Pancreas (tissue), 10 donors: ENCODE measurements around the gene VIPAS39. TPM values are rescaled to one million over a fixed set of nuclear protein-coding genes. Genes with fewer than 3 reads are reported as not detected.
A peak's percentile ranks its signal among the peaks of the same experiment; 100 is the strongest.

Source experiments
- ATAC-seq, 4 donors: fragments of 200-7000 bp; cut with Tn5 transposase; one replicate each; pipeline versions ENCODE4 v1.8.0 to v1.9.1; 2020; ENCODE audit warnings: mild to moderate bottlenecking in 4 of 4, moderate library complexity in 4 of 4
- DNase-seq, 6 donors: peaks; one replicate each; pipeline ENCODE4 v3.0.0-alpha.2; 2020
- FAIRE-seq: peaks from 2 replicates; lab custom pipeline; 2012; peaks lifted over from hg19 to GRCh38; lab: Jason Lieb, UNC
- H3K27ac ChIP-seq, 4 donors: fragments of 200-600 bp; sonication (generic); 1 replicate in 3 of 4; 2 replicates in 1 of 4; pipeline versions ENCODE4 v1.5.0 to v1.8.0; 2020
- H3K27me3 ChIP-seq, 4 donors: fragments of 200-600 bp; one replicate each; pipeline ENCODE4 v1.8.0; 2021
- H3K36me3 ChIP-seq, 3 donors: fragments of 200-600 bp; sonication (generic) in 1 of 3; one replicate each; pipeline versions ENCODE4 v1.5.0 to v1.8.0; 2020 to 2021
- H3K4me1 ChIP-seq, 3 donors: fragments of 200-600 bp; one replicate each; pipeline ENCODE4 v1.8.0; 2021
- H3K4me3 ChIP-seq, 4 donors: fragments of 200-600 bp; sonication (generic) in 2 of 4; one replicate each; pipeline versions ENCODE4 v1.5.0 to v1.8.0; 2020 to 2021
- H3K9me3 ChIP-seq, 4 donors: fragments of 200-600 bp; one replicate each; pipeline ENCODE4 v1.8.0; 2021
- CTCF ChIP-seq, 4 donors: fragments of 200-600 bp; sonication (generic) in 3 of 4; IDR thresholded peaks; one replicate each; pipeline versions ENCODE4 v1.5.0 to v1.8.0; 2021; ENCODE audit warnings: antibody characterized with exemption in 4 of 4
- WGBS, 2 donors: extraction: QIAGEN DNeasy Blood & Tissue Kit; methylation state at CpG; one replicate each; pipeline ENCODE4 v1.1.7; 2013; 5-methylcytosine and 5-hydroxymethylcytosine counted together
- intact Hi-C, 3 donors: fragments of 100-400 bp; cut with DNase I; formaldehyde crosslinking; loops; one replicate each; pipeline versions ENCODE4 v1.11.1 to v1.14.2; 2022
- polyA plus RNA-seq, 2 donors: library from polyadenylated mRNA; stranded (reverse); fragments of 200-250 nt; gene quantifications; one replicate each; pipeline ENCODE4 v1.2.3, GENCODE V29; 2013
- total RNA-seq, 6 donors: library from RNA; stranded (reverse); fragmentation: NEBNext Ultra II Directional in 4 of 6; extraction: Animal tissue kit (Norgen Biotek cat#: 25700) in 4 of 6; gene quantifications; one replicate each; pipeline versions ENCODE4 v1.2.1 to v1.2.4, GENCODE V29; 2021 to 2023
- donor health status: healthy with polysubstance abuse.
- donor health status: DM: no; HTN: no; CAD: no; lungs with moderate emphysema.
- donor health status: DM: no; HTN: no; CAD: no.
- donor health status: control.
- donor health status: control.
- donor health status: Bipolar disorder and iron deficiency.
- donor health status: DM: yes; HTN: yes; CAD: no.
- donor health status: DM: no; HTN: no; CAD: no.
- donor health status: DM: no; HTN: no; CAD: no.
- donor health status: DM: yes; HTN: yes; CAD: no.

Gene VIPAS39
- total and polyA plus RNA-seq, 8 donors = 6.1 to 12.5 (median 7.7) TPM

DNA sequence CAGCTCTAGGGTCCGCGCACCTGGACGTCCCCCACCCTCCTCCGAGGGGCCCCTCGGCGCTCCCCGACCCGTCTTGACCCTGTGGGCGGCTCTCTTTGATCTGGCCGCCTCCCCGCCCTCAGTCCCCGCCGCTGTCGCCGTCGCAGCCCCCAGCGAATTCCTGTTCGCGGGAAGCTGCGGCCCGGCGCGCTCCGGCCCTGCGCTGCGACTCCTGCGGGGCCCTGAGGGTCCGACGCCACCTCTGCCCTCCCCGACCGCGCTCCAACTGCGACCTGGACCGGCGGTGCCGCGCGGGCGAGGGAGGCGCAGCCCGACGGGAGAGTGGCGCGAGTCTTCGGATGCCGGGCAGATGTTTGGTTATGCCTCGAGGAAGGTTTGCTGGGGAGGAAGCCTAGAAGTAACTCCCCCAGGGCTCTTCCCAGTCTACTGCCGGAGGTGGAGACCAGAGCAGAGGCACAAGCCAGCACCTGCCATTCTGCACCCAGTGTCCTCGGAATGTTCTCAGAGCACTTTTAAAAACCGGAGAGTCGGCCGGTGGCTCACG is 41.7 kb upstream of the VIPAS39 start:
- no peak for TF ChIP-seq CTCF (IDR thresholded peaks at IDR 0.05)
- H3K36me3 ChIP-seq = no peaks in the 10 kb centered on the region
- no peak overlapping the region for H3K27ac ChIP-seq
- no peak for DNase-seq
- no peak for FAIRE-seq
- intact Hi-C loops = no loop called here
- H3K9me3 ChIP-seq = no peaks in the 10 kb centered on the region
- 2 to 5% methylated on average over 29 to 53 of the region's 53 CpGs for WGBS, 2 donors
- peak overlapping the region; percentile 33 to 65 (median 39) for H3K4me3 ChIP-seq
- no peaks in the 10 kb centered on the region for H3K27me3 ChIP-seq
- no peaks in the 10 kb centered on the region for H3K4me1 ChIP-seq
- peak; percentile 17 to 44 (median 24) for ATAC-seq

DNA sequence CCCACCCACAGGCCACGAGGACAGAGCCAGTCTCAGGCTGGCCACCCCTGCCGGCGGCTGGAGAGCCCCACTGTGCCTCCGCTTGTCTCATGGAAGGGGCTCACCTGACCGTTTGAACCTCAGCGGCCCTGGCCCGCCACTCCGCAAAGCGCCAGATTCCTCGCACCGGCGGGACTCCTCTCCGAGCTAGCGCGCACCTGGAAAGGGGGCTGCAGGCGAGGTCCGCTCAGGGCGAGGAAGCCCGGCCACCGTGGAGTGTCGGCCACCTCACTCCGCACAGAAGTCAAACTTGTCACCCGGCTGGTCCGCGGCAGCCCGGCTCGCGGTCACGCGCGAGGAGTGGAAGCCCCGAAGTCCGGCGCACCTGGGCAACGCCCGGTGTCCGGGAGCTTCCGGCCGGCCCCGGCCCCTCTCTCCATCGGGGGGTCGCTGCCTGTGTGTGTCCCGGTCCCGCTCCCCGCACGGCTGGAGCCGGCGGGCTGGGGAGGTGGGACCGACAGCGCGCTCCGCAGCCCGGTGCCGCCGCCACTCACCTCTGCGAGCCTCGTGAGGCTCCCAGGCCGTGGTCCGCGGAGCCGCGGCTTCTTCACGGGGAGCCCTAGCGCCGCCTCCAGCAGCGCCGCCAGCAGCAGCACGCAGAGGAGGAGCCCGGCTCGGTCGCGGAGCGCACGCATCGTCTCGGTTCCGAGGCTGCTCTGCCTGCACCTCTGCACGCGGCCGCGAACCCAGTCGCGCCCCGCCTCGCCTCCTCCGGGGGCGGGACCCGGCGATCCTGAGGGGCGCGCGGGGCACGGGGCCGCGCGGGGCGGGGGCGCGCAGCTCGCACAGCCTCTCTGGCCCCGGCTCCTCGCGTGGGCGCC is 40.9 kb upstream of the VIPAS39 start, which contains the start of gene ISM2:
ISM2 (minus strand) TSS at position 697 of the 860 bp plus-strand sequence; CDS start at position 674, 23 bp downstream.
- Histone ChIP-seq H3K9me3 (no peaks in the 10 kb centered on the region), H3K27ac (no peak within 1 kb of the TSS), H3K36me3 (no peaks in the 10 kb centered on the region), H3K27me3 (no peaks in the 10 kb centered on the region), H3K4me3 (peak within 1 kb of the TSS; percentile 33 to 65 (median 39)), H3K4me1 (no peaks in the 10 kb centered on the region)
- WGBS, 2 donors = 3% methylated on average over 72 to 104 of the region's 104 CpGs
- peak; percentile 64 to 90 (median 85) for ATAC-seq
- no peak for FAIRE-seq
- intact Hi-C loops = no loop called here
- no peak for TF ChIP-seq CTCF (IDR thresholded peaks at IDR 0.05)
- peak in 4 of 6 donors; percentile 9 to 73 (median 46) for DNase-seq

DNA sequence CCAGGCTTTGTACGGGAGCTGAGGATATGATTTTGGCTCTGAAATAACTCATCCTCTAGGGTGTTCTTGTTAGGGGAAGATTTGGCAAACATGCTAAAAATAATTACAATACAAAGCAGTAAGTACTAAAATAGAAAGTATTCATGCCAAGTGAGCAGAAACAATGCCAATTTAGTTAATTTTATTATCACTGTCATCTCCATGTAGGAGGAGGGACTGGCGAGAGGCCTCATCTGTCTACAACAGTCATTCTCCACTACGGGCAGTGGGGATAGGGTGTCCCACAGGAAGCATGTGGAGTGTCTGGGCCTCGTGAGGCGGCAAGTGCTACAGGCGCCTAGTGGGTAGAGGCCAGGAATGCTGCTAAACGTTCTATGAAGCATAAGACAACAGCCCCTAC is 37.9 kb upstream of the VIPAS39 start:
- ATAC-seq = no peak
- Histone ChIP-seq H3K4me1 (no peaks in the 10 kb centered on the region), H3K9me3 (no peaks in the 10 kb centered on the region), H3K27me3 (no peaks in the 10 kb centered on the region), H3K36me3 (no peaks in the 10 kb centered on the region), H3K4me3 (no peak overlapping the region), H3K27ac (no peak overlapping the region)
- no peak for FAIRE-seq
- no peak for DNase-seq
- 80 to 81% methylated on average over 7 of the region's 7 CpGs for WGBS, 2 donors
- intact Hi-C loops = no loop called here
- TF ChIP-seq CTCF (IDR thresholded peaks at IDR 0.05) = no peak

DNA sequence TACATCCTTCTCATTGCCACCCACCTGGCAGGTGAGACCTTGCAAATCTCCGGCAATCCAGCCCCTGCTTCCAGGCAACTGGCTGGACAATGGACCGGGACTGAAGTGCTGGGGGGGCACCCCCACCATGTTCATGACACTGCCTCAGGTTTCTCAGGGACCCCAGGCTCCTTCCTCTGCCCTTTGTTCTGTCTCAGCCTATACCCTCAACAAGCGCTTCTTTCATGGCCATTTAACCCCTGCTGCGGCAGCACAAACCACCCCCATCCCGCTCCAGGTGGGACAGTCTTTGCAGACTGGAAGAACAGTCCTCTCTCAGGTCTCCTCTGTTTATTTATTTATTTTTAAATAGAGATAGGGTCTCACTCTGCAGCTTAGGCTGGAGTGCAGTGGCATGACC is 33.7 kb upstream of the VIPAS39 start:
- Histone ChIP-seq H3K27ac (no peak overlapping the region), H3K9me3 (no peaks in the 10 kb centered on the region), H3K4me3 (no peak overlapping the region), H3K36me3 (no peaks in the 10 kb centered on the region), H3K4me1 (no peaks in the 10 kb centered on the region), H3K27me3 (no peaks in the 10 kb centered on the region)
- TF ChIP-seq CTCF (IDR thresholded peaks at IDR 0.05) = no peak
- ATAC-seq = no peak
- DNase-seq = no peak
- intact Hi-C loops = no loop called here
- FAIRE-seq = no peak
- 84 to 88% methylated on average over 5 of the region's 5 CpGs for WGBS, 2 donors
